Left forelimb (tissue), 1 donor: ENCODE measurements around the gene FAM120C.

Experiments
- DNase-seq: peaks from one replicate; pipeline ENCODE4 v3.0.0-alpha.2; 2018; ENCODE audit warnings: low spot score

The FAM120C gene

DNA sequence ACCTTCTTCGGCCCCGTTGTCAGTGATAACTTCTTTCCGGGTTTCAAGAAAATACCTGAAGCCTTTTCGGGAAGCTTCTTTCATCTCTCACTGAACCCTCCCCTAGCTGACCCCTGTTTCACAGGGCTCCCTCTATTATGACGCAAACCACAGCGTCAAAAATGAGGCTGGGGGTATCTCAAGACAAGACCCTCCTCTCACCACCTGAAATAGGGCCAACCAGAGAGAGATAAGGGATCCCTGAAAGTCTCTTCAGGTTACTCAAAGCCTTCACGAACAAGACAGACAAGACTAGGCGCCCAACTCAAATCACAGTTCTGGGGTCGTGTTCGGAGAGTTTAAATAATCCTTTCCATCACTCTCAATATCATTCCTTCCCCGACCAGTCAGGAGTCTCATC, 140.0 kb downstream of the FAM120C start:
- DNase-seq, result no peak

DNA sequence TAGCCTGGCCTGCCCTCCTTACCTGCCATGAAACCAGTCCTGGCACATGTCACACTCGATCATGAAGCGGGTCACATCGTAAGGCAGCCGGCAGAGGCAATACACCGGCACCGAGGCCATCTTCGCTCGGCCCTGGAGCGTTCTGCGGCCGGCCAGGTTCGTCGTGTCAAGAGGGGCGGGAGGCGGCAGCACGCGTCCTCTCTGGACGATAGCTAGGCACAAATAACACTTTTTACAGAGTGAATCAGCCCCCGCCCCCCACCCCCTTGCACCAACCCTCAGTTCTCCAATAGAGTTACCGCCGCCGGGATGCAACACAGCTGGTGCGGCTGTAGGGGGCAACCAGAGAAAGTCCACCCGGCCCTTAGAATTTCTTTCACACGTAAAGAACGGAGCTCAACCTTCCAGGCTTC, 140.4 kb downstream of the FAM120C start:
- DNase-seq, result peak; percentile 63

DNA sequence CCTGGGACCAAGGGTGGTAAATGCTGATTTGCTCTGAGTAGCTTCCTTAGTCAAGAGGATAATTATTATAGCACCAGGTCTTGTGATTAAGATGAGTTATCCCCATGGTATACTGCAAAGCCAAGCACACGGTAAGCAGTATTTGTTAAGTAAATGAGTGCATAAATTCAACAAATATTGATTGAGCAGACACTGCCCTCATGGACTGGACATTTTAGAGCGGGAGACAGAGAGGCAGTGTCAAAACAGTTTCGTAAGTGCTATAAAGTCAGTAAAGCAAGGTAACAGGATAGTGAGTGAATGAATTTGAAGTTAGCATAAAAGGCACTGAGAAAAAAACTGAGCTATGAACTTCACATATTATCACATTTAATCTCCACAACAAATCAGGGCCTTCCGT, 152.7 kb downstream of the FAM120C start:
- DNase-seq, result no peak

DNA sequence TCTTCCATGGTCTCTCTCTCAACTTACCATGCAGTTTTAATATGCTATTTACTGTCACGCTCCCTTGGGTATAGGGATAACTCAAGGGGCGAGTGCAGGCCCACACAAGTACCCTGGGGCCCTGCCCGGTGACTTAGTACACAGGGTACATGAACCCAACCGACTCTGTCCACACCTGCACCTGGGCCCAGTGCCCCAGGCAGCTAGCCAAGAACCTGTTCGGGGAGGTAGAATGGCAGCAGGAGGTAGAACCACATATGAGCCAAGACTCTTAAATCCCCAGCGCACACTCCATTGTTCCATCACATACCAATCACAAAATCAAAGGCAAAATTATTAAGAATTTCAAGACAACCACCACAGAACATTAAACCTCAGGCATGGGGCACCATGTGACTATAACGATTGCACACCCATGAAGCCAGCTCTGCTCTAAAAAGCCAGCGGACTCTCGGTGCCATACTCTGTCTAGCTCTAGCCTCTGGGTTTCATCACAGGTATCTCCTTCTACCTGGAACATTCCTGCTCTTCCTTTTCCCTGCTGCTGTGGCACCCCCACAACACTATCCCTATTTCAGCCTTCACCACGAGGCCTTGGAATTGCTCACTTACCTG, 153.4 kb downstream of the FAM120C start:
- DNase-seq, result no peak

DNA sequence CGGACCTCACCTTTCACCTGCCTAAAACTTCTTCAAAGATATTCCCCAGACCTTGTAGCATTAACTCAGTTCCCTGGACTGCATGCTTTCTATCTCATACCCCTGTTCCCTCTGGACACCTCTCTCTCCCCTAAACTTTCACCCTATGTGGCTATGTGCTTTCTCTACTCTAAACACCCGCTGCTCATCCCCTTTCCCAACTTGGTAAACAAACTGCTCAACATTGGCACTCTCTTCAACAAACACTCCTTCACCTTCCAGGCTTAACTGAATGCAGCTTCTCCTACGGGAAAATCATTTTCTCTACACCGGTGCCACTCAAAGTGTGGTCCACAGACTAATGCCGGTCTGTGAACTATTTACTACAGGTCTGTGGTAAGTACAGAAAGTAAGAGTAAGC, 158.7 kb downstream of the FAM120C start:
- DNase-seq, result no peak
